Endothelial cell of umbilical vein (primary cell): Measurements from ENCODE around the gene SLC5A9.

Experiments
- CTCF ChIP-seq, 2 donors: IDR thresholded peaks; 1 replicate in 1 of 2; 2 replicates in 1 of 2; pipeline ENCODE4 v1.5.1; 2011; ENCODE audit warnings: low read length in 2 of 2, mild to moderate bottlenecking in 2 of 2, moderate library complexity in 2 of 2, control low read depth in 1 of 2, inconsistent platforms in 1 of 2, low read depth in 1 of 2; ENCODE audit not compliant: insufficient read depth in 1 of 2; ENCODE audit errors: extremely low read depth in 1 of 2
- JUN ChIP-seq: IDR thresholded peaks from 2 replicates; pipeline ENCODE4 v1.6.1; 2011; ENCODE audit warnings: borderline replicate concordance, low read depth; ENCODE audit not compliant: insufficient read length, insufficient read depth

GRCh38 chr1:48229317-48229716 lies 6.8 kb downstream of the SLC5A9 start:
- TF ChIP-seq CTCF (IDR thresholded peaks at IDR 0.05; ENCODE audit: extremely low read depth in 1 of 2, insufficient read depth in 1 of 2, low read depth in 1 of 2, low read length in 2 of 2) (no peak), JUN (no peak)
